Spleen (tissue), 11 donors: ENCODE data around the gene CNKSR3. TPM values are rescaled to one million over a fixed set of nuclear protein-coding genes. Genes with fewer than 3 reads are reported as not detected.
A peak's percentile ranks its signal among the peaks of the same experiment; 100 is the strongest.

Experiments
- DNase-seq: peaks from one replicate; pipeline ENCODE4 v3.0.0-alpha.2; 2020
- H3K27ac ChIP-seq, 8 donors: fragments of 200-600 bp; sonication (generic) in 7 of 8; 1 replicate in 4 of 8; 2 replicates in 4 of 8; pipeline versions ENCODE4 v1.5.0 to v1.8.0; 2016 to 2021; ENCODE audit warnings: inconsistent platforms in 4 of 8, mild to moderate bottlenecking in 4 of 8, moderate library complexity in 1 of 8
- H3K27me3 ChIP-seq, 7 donors: fragments of 200-600 bp; sonication (generic) in 6 of 7; replicated peaks in 1 of 7; 1 replicate in 4 of 7; 2 replicates in 3 of 7; pipeline versions ENCODE4 v1.5.0 to v1.8.0; 2016 to 2021; ENCODE audit warnings: inconsistent platforms in 3 of 7, mild to moderate bottlenecking in 1 of 7
- H3K36me3 ChIP-seq, 6 donors: fragments of 200-600 bp; sonication (generic) in 5 of 6; 1 replicate in 4 of 6; 2 replicates in 2 of 6; pipeline versions ENCODE4 v1.5.0 to v1.8.0; 2016 to 2021; ENCODE audit warnings: inconsistent platforms in 2 of 6
- H3K4me1 ChIP-seq, 6 donors: fragments of 200-600 bp; sonication (generic) in 5 of 6; 1 replicate in 3 of 6; 2 replicates in 3 of 6; pipeline versions ENCODE4 v1.5.0 to v1.8.0; 2016 to 2021; ENCODE audit warnings: inconsistent platforms in 3 of 6
- H3K4me3 ChIP-seq, 8 donors: fragments of 200-600 bp; sonication (generic) in 7 of 8; 1 replicate in 4 of 8; 2 replicates in 4 of 8; pipeline versions ENCODE4 v1.5.0 to v1.8.0; 2016 to 2021; ENCODE audit warnings: inconsistent platforms in 4 of 8, mild to moderate bottlenecking in 4 of 8, moderate library complexity in 2 of 8
- H3K9me3 ChIP-seq, 8 donors: fragments of 200-600 bp; sonication (generic) in 7 of 8; 1 replicate in 4 of 8; 2 replicates in 4 of 8; pipeline versions ENCODE4 v1.5.0 to v1.8.0; 2016 to 2021; ENCODE audit warnings: inconsistent platforms in 4 of 8
- POLR2A ChIP-seq, 3 donors: fragments of 450-650 bp; IDR thresholded peaks; one replicate each; pipeline ENCODE4 v1.5.1; 2017; ENCODE audit warnings: antibody characterized with exemption in 3 of 3, mild to moderate bottlenecking in 1 of 3
- POLR2AphosphoS5 ChIP-seq, 3 donors: sonication (generic); formaldehyde crosslinking; IDR thresholded peaks; one replicate each; pipeline ENCODE4 v1.5.1; 2017; ENCODE audit warnings: antibody characterized with exemption in 3 of 3
- WGBS, 5 donors: extraction: QIAGEN DNeasy Blood & Tissue Kit in 3 of 5; methylation state at CpG; one replicate each; pipeline versions ENCODE4 v1.1.5 to v1.1.7; 2013 to 2018; 5-methylcytosine and 5-hydroxymethylcytosine counted together
- intact Hi-C: fragments of 100-400 bp; cut with DNase I; formaldehyde crosslinking; loops from one replicate; pipeline ENCODE4 v1.15.0; 2023; ENCODE audit warnings: low total_unique reads
- polyA plus RNA-seq, 3 donors: library from polyadenylated mRNA; stranded (reverse); fragments of 200-250 nt; gene quantifications; one replicate each; pipeline ENCODE4 v1.2.1, GENCODE V29; 2013
- total RNA-seq, 7 donors: library from RNA; depleted of rRNA in 3 of 7; stranded (reverse); fragments of >200 nt in 3 of 7; fragmentation: NEBNext Ultra II Directional in 4 of 7; extraction: Animal tissue kit (Norgen Biotek cat#: 25700) in 4 of 7; gene quantifications; one replicate each; pipeline versions ENCODE4 v1.1.0 to v1.2.1, GENCODE V29; 2016 to 2021
- TF ChIP-seq, protein P1 (sequence below), 11 experiments: fragments of 200-600 bp in 7 of 11; fragments of 450-650 bp in 4 of 11; sonication (generic) in 4 of 11; IDR thresholded peaks in 8 of 11; conservative IDR thresholded peaks in 3 of 11; 1 replicate in 7 of 11; 2 replicates in 4 of 11; pipeline versions ENCODE4 v1.4.0 to v1.8.0; 2016 to 2021; ENCODE audit warnings: antibody characterized with exemption in 11 of 11, inconsistent platforms in 4 of 11, mild to moderate bottlenecking in 1 of 11
- donor health status: healthy with polysubstance abuse.
- donor health status: DM: no; HTN: no; CAD: no; lungs with moderate emphysema.
- donor health status: DM: no; HTN: no; CAD: no.
- donor health status: Bipolar disorder and iron deficiency.
- donor health status: healthy.
- donor health status: DM: no; HTN: no; CAD: no.
- donor health status: DM: yes; HTN: yes; CAD: no.

The CNKSR3 gene
- total and polyA plus RNA-seq, 10 donors = 1.7 to 45.0 (median 18.0) TPM

DNA sequence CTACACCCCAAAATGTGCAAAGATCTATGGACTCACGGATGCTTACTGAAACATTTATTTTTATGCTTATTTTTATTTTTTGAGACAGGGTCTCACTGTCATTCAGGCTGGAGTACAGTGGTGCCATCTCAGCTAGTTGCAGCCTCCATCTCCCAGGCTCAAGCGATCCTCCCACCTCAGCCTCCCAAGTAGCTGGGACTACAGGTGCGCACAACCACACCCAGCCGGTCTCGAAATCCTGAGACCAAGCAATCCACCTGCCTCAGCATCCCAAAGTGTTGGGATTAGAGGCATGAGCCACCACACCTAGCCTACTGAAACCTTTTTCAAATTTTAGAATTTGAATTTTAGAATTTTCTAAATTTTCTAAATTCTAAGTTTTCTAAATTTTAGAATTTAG lies 103.0 kb downstream of the CNKSR3 start:
- Histone ChIP-seq H3K4me3 (no peak overlapping the region), H3K36me3 (peaks cover 0 to 27% (median 3%) of the 10 kb centered on the region in 6 donors), H3K9me3 (no peaks in the 10 kb centered on the region), H3K4me1 (peaks cover 0 to 12% (median 0%) of the 10 kb centered on the region in 6 donors), H3K27ac (no peak overlapping the region), H3K27me3 (no peaks in the 10 kb centered on the region)
- TF ChIP-seq, protein P1, sequence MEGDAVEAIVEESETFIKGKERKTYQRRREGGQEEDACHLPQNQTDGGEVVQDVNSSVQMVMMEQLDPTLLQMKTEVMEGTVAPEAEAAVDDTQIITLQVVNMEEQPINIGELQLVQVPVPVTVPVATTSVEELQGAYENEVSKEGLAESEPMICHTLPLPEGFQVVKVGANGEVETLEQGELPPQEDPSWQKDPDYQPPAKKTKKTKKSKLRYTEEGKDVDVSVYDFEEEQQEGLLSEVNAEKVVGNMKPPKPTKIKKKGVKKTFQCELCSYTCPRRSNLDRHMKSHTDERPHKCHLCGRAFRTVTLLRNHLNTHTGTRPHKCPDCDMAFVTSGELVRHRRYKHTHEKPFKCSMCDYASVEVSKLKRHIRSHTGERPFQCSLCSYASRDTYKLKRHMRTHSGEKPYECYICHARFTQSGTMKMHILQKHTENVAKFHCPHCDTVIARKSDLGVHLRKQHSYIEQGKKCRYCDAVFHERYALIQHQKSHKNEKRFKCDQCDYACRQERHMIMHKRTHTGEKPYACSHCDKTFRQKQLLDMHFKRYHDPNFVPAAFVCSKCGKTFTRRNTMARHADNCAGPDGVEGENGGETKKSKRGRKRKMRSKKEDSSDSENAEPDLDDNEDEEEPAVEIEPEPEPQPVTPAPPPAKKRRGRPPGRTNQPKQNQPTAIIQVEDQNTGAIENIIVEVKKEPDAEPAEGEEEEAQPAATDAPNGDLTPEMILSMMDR (IDR thresholded peaks at IDR 0.05 in 8 of 11, conservative IDR thresholded peaks at IDR 0.05 in 3 of 11) = no peak
- TF ChIP-seq POLR2AphosphoS5 (IDR thresholded peaks at IDR 0.05) = no peak
- TF ChIP-seq POLR2A (IDR thresholded peaks at IDR 0.05) = no peak
- no peak for DNase-seq
- 95 to 98% (median 96%) methylated on average over 5 of the region's 5 CpGs for WGBS, 5 donors
- intact Hi-C loops = no loop called here

- intact Hi-C loops = no loop called here
- DNase-seq = no peak
- Histone ChIP-seq H3K27ac (no peak overlapping the region), H3K27me3 (no peaks in the 10 kb centered on the region), H3K9me3 (no peaks in the 10 kb centered on the region), H3K4me1 (peaks cover 0 to 12% (median 0%) of the 10 kb centered on the region in 6 donors), H3K36me3 (peaks cover 0 to 27% (median 3%) of the 10 kb centered on the region in 6 donors), H3K4me3 (no peak overlapping the region)
- TF ChIP-seq, protein P1 (IDR thresholded peaks at IDR 0.05 in 8 of 11, conservative IDR thresholded peaks at IDR 0.05 in 3 of 11) = no peak
- no peak for TF ChIP-seq POLR2A (IDR thresholded peaks at IDR 0.05)
- TF ChIP-seq POLR2AphosphoS5 (IDR thresholded peaks at IDR 0.05) = no peak
- WGBS, 5 donors = 92 to 98% (median 96%) methylated on average over 9 to 10 of the region's 10 CpGs
These were observed 103.6 kb downstream of the CNKSR3 start for GRCh38 chr6:154406869-154407268.

- TF ChIP-seq POLR2A (IDR thresholded peaks at IDR 0.05) (no peak), POLR2AphosphoS5 (IDR thresholded peaks at IDR 0.05) (no peak)
- TF ChIP-seq, protein P1 (IDR thresholded peaks at IDR 0.05 in 8 of 11, conservative IDR thresholded peaks at IDR 0.05 in 3 of 11) = no peak
- WGBS, 5 donors = 92 to 97% (median 94%) methylated on average over 20 of the region's 20 CpGs
- H3K4me3 ChIP-seq = no peak overlapping the region
- H3K36me3 ChIP-seq = peaks cover 0 to 31% (median 3%) of the 10 kb centered on the region in 6 donors
- DNase-seq = no peak
- H3K27ac ChIP-seq = no peak overlapping the region
- H3K4me1 ChIP-seq = peaks cover 0 to 11% (median 0%) of the 10 kb centered on the region in 6 donors
- H3K27me3 ChIP-seq = no peaks in the 10 kb centered on the region
- H3K9me3 ChIP-seq = no peaks in the 10 kb centered on the region
- intact Hi-C loops = no loop called here
These were observed 104.2 kb downstream of the CNKSR3 start for GRCh38 chr6:154406301-154406700.

- TF ChIP-seq POLR2A (IDR thresholded peaks at IDR 0.05) = no peak
- H3K27ac ChIP-seq = peak overlapping the region in 3 of 8 donors; percentile 6 to 35 (median 20)
- DNase-seq = no peak
These were observed 105.6 kb downstream of the CNKSR3 start for GRCh38 chr6:154404791-154405400.

More at GRCh38 chr6:154404791-154405400, 105.6 kb downstream of the CNKSR3 start:
- no peaks in the 10 kb centered on the region for H3K9me3 ChIP-seq
- peaks cover 0 to 6% (median 0%) of the 10 kb centered on the region in 6 donors for H3K4me1 ChIP-seq
- intact Hi-C loops = no loop called here
- 64 to 76% (median 74%) methylated on average over 6 of the region's 6 CpGs for WGBS, 5 donors
- no peak overlapping the region for H3K4me3 ChIP-seq
- no peaks in the 10 kb centered on the region for H3K27me3 ChIP-seq
- peaks cover 0 to 31% (median 3%) of the 10 kb centered on the region in 6 donors for H3K36me3 ChIP-seq
